Breast epithelium (tissue), 4 donors: ENCODE results near the gene SNCAIP. TPM values are rescaled to one million over a fixed set of nuclear protein-coding genes. Genes with fewer than 3 reads are reported as not detected.

ENCODE experiments used
- DNase-seq, 2 donors: peaks; one replicate each; pipeline ENCODE4 v3.0.0-alpha.2; 2019; ENCODE audit warnings: low spot score in 2 of 2
- H3K27ac ChIP-seq, 2 donors: fragments of 200-600 bp; sonication (generic) in 1 of 2; one replicate each; pipeline ENCODE4 v1.5.1; 2016 to 2019; ENCODE audit warnings: mild to moderate bottlenecking in 1 of 2
- H3K27me3 ChIP-seq, 2 donors: fragments of 200-600 bp; sonication (generic) in 1 of 2; one replicate each; pipeline versions ENCODE4 v1.5.1 to v1.6.0; 2017 to 2019; ENCODE audit warnings: control low read depth in 1 of 2, mild to moderate bottlenecking in 1 of 2
- H3K36me3 ChIP-seq: fragments of 200-600 bp; one replicate; pipeline ENCODE4 v1.5.1; 2019
- H3K4me1 ChIP-seq, 2 donors: fragments of 200-600 bp; sonication (generic); one replicate each; pipeline ENCODE4 v1.5.1; 2016 to 2019; ENCODE audit warnings: control low read depth in 1 of 2
- H3K4me3 ChIP-seq, 3 donors: fragments of 200-600 bp; sonication (generic); 1 replicate in 2 of 3; 2 replicates in 1 of 3; pipeline ENCODE4 v1.5.1; 2016 to 2019; ENCODE audit warnings: mild to moderate bottlenecking in 3 of 3, moderate library complexity in 2 of 3
- H3K9me3 ChIP-seq, 2 donors: fragments of 200-600 bp; sonication (generic) in 1 of 2; one replicate each; pipeline ENCODE4 v1.5.1; 2016 to 2019; ENCODE audit warnings: control low read depth in 1 of 2
- POLR2A ChIP-seq: fragments of 450-650 bp; IDR thresholded peaks from one replicate; pipeline ENCODE4 v1.6.1; 2016; ENCODE audit warnings: antibody characterized with exemption, mild to moderate bottlenecking, moderate library complexity
- POLR2AphosphoS5 ChIP-seq, 3 donors: sonication (generic); formaldehyde crosslinking; IDR thresholded peaks; one replicate each; pipeline ENCODE4 v1.6.1; 2017; ENCODE audit warnings: antibody characterized with exemption in 3 of 3
- intact Hi-C: fragments of 100-400 bp; cut with DNase I; formaldehyde crosslinking; loops from one replicate; pipeline ENCODE4 v1.15.1; 2023; ENCODE audit warnings: low total_unique reads
- total RNA-seq, 3 donors: library from RNA; depleted of rRNA; stranded (reverse); fragments of >200 nt; gene quantifications; one replicate each; pipeline ENCODE4 v1.1.0, GENCODE V29; 2016
- TF ChIP-seq, protein P1 (sequence below), 3 donors: fragments of 450-650 bp; IDR thresholded peaks; one replicate each; pipeline ENCODE4 v1.5.1; 2016 to 2017; ENCODE audit warnings: antibody characterized with exemption in 3 of 3, mild to moderate bottlenecking in 3 of 3, moderate library complexity in 3 of 3

SNCAIP gene
- total RNA-seq, 3 donors from 2014 or later, result 9.8 to 15.4 (median 10.9) TPM

- Histone ChIP-seq H3K36me3 (no peaks in the 10 kb centered on the region), H3K27ac (no peak overlapping the region), H3K4me1 (no peaks in the 10 kb centered on the region), H3K27me3 (no peaks in the 10 kb centered on the region), H3K4me3 (no peak overlapping the region), H3K9me3 (no peaks in the 10 kb centered on the region)
- no peak for TF ChIP-seq POLR2A
- TF ChIP-seq, protein P1, sequence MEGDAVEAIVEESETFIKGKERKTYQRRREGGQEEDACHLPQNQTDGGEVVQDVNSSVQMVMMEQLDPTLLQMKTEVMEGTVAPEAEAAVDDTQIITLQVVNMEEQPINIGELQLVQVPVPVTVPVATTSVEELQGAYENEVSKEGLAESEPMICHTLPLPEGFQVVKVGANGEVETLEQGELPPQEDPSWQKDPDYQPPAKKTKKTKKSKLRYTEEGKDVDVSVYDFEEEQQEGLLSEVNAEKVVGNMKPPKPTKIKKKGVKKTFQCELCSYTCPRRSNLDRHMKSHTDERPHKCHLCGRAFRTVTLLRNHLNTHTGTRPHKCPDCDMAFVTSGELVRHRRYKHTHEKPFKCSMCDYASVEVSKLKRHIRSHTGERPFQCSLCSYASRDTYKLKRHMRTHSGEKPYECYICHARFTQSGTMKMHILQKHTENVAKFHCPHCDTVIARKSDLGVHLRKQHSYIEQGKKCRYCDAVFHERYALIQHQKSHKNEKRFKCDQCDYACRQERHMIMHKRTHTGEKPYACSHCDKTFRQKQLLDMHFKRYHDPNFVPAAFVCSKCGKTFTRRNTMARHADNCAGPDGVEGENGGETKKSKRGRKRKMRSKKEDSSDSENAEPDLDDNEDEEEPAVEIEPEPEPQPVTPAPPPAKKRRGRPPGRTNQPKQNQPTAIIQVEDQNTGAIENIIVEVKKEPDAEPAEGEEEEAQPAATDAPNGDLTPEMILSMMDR (IDR thresholded peaks at IDR 0.05), result no peak
- no peak for TF ChIP-seq POLR2AphosphoS5 (IDR thresholded peaks at IDR 0.05)
- intact Hi-C loops, result no loop called here
- DNase-seq, result no peak
Measured at GRCh38 chr5:122322801-122323548, 10.9 kb downstream of the SNCAIP start.

DNA sequence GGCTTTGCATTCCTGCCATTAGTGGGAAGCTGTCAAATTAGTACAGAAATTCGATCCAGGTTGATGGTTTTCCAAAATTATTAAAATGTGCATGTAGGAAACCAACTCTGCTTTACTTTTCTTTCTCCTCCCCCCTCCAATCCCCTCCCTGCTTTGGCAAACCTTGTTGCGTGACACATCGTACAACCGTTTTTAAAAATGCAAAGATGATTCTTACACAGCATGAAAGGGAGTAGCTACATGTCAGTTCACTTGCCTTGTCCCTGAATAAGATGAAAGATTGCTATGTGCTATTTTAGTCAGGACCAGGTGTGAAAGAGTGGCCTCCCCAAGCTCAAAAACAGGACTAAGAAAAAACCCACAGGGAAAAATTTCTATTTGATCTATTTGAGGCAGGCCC, 11.7 kb downstream of the SNCAIP start:
- Histone ChIP-seq H3K27me3 (no peaks in the 10 kb centered on the region), H3K4me1 (no peaks in the 10 kb centered on the region), H3K36me3 (no peaks in the 10 kb centered on the region), H3K27ac (no peak overlapping the region), H3K4me3 (no peak overlapping the region), H3K9me3 (no peaks in the 10 kb centered on the region)
- no peak for DNase-seq
- intact Hi-C loops, result no loop called here
- TF ChIP-seq, protein P1 (IDR thresholded peaks at IDR 0.05), result no peak
- no peak for TF ChIP-seq POLR2AphosphoS5 (IDR thresholded peaks at IDR 0.05)
- TF ChIP-seq POLR2A, result no peak

DNA sequence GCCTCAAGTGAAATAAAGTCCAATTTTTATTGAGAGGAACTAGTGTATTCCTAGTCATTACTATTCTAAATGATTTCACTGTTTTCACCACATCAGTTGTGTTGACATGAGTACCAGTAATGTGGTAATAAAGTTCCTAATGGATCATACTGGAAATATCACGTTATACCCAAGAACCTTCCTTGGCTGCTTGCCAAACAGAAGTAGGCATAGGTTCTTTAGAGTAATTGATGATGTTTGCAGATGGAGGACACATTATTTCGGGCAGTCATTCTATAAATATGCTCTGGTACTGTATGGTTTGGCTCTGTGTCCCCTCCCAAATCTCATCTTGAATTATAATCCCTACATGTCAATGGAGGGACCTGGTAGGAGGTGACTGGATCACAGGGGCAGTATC, 15.1 kb downstream of the SNCAIP start:
- intact Hi-C loops, result no loop called here
- DNase-seq, result no peak
- H3K9me3 ChIP-seq, result no peaks in the 10 kb centered on the region
- no peaks in the 10 kb centered on the region for H3K27me3 ChIP-seq
- TF ChIP-seq POLR2AphosphoS5 (IDR thresholded peaks at IDR 0.05), result no peak
- no peak for TF ChIP-seq POLR2A
- TF ChIP-seq, protein P1 (IDR thresholded peaks at IDR 0.05), result no peak
- no peaks in the 10 kb centered on the region for H3K36me3 ChIP-seq
- no peak overlapping the region for H3K27ac ChIP-seq
- no peaks in the 10 kb centered on the region for H3K4me1 ChIP-seq
- H3K4me3 ChIP-seq, result no peak overlapping the region

- Histone ChIP-seq H3K36me3 (no peaks in the 10 kb centered on the region), H3K27me3 (no peaks in the 10 kb centered on the region), H3K9me3 (no peaks in the 10 kb centered on the region), H3K27ac (no peak overlapping the region), H3K4me3 (no peak overlapping the region), H3K4me1 (no peaks in the 10 kb centered on the region)
- no peak for DNase-seq
- TF ChIP-seq POLR2A (no peak), POLR2AphosphoS5 (IDR thresholded peaks at IDR 0.05) (no peak)
- TF ChIP-seq, protein P1 (IDR thresholded peaks at IDR 0.05), result no peak
- intact Hi-C loops, result no loop called here
Measured at GRCh38 chr5:122330881-122331280, 18.8 kb downstream of the SNCAIP start.

- Histone ChIP-seq H3K9me3 (no peaks in the 10 kb centered on the region), H3K4me1 (no peaks in the 10 kb centered on the region), H3K36me3 (no peaks in the 10 kb centered on the region), H3K27me3 (no peaks in the 10 kb centered on the region), H3K27ac (no peak overlapping the region), H3K4me3 (no peak overlapping the region)
- TF ChIP-seq, protein P1 (IDR thresholded peaks at IDR 0.05), result no peak
- TF ChIP-seq POLR2AphosphoS5 (IDR thresholded peaks at IDR 0.05) (no peak), POLR2A (no peak)
- intact Hi-C loops, result no loop called here
- DNase-seq, result no peak
Measured at GRCh38 chr5:122332599-122333555, 20.8 kb downstream of the SNCAIP start.
